H7 (cell line): ENCODE results near the gene HMGB3. TPM values are rescaled to one million over a fixed set of nuclear protein-coding genes. Genes with fewer than 3 reads are reported as not detected.

Source experiments
- DNase-seq: peaks from one replicate; pipeline ENCODE4 v3.0.0; 2012
- H3K27me3 ChIP-seq: 2 replicates; pipeline ENCODE4 v1.6.0; 2011; ENCODE audit warnings: mild to moderate bottlenecking, low read length; ENCODE audit not compliant: control insufficient read depth, insufficient read depth
- H3K36me3 ChIP-seq: replicated peaks from 2 replicates; pipeline ENCODE4 v1.5.1; 2011; ENCODE audit warnings: low read length; ENCODE audit not compliant: control insufficient read depth, insufficient read depth
- H3K4me3 ChIP-seq: 2 replicates; pipeline ENCODE4 v1.5.1; 2011; ENCODE audit warnings: low read depth, mild to moderate bottlenecking, control low read depth, low read length, moderate library complexity; ENCODE audit not compliant: insufficient read depth
- total RNA-seq: library from RNA; depleted of rRNA; stranded (reverse); fragments of >200 nt; shearing (Covaris generic); gene quantifications from 2 replicates; pipeline ENCODE4 v1.2.3, GENCODE V29; 2014

Gene HMGB3
- total RNA-seq, 1 experiment from 2014 or later = 304 TPM

DNA sequence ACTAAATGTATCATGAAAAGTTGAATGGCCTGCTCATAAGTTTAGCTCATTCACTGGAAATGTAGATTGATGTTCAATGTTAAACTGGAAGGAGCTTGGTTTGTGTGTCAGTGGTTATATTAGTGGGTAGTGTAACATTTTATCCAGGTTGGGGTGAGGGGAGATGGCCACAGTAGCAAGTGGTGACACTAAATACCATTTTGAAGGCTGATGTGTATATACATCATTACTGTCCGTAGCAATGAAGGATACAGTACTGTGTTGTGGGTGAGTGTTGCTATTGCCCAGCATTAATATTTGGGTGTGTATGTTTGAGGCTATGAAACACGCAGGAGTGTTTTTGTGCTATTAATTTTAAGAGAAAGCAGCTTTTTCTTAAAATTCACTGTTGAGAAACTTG is 6.3 kb downstream of the HMGB3 start:
- Histone ChIP-seq H3K27me3 (no peaks in the 10 kb centered on the region), H3K4me3 (no peak overlapping the region), H3K36me3 (peaks cover 15% of the 10 kb centered on the region)
- DNase-seq = no peak

- H3K4me3 ChIP-seq = no peak overlapping the region
- H3K27me3 ChIP-seq = no peaks in the 10 kb centered on the region
- H3K36me3 ChIP-seq = peaks cover 11% of the 10 kb centered on the region
- peak; percentile 52 for DNase-seq
These were observed 7.8 kb downstream of the HMGB3 start for GRCh38 chrX:150990910-150991309.

GRCh38 chrX:151000861-151001331 is 17.8 kb downstream of the HMGB3 start:
- H3K4me3 ChIP-seq = no peak overlapping the region
- no peaks in the 10 kb centered on the region for H3K27me3 ChIP-seq
- H3K36me3 ChIP-seq = no peaks in the 10 kb centered on the region
- no peak for DNase-seq

- Histone ChIP-seq H3K27me3 (no peaks in the 10 kb centered on the region), H3K36me3 (no peaks in the 10 kb centered on the region), H3K4me3 (no peak overlapping the region)
- DNase-seq = peak; percentile 43
These were observed 20.9 kb downstream of the HMGB3 start for GRCh38 chrX:151004085-151004484.

DNA sequence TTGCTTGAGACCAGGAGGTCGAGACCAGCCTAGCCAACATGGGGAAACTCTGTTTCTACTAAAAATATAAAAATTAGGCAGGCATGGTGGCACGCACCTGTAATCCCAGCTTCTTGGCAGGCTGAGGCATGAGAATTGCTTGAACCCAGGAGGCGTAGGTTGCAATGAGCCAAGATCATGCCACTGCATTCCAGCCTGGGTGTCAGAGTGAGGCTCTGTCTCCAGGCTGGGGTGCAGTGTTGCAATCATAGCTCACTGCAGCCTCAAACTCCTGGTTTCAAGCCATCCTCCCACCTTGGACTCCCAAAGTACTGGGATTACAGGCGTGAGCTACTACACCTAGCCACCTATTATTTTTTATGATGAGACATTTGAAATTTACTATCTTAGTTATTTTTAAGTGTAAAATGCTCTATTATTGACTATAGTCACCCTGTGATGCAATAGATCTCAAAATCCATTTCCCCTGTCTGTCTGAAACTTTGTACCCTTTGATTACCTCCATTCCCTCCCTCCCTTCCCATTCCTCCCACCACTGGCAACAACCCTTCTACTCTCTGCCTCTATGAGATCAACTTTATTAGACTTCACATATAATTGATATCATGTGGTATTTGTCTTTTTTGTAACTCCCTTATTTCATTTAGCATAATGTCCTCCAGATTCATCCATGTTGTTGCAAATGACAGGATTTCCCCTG is 23.4 kb downstream of the HMGB3 start:
- H3K27me3 ChIP-seq = no peaks in the 10 kb centered on the region

DNA sequence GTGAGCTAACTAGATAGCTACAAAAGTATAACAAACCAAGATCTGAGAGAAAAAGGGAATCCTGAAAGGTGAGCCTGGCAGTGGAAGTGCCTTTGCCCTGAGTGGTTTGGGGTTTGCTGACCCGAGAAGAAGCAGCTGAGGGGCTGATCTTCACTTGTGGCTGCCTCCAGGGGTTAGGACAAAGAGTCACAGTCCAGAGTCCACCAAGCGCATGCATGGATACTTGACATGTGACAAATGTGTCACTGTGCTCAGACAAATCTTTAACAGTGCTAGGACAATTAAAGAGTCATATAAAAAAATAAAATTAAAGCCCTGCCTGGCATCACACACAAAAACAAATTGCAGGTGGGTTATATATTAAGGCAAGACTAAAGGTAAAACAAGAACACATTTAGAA is 26.4 kb downstream of the HMGB3 start:
- no peak for DNase-seq
- Histone ChIP-seq H3K36me3 (no peaks in the 10 kb centered on the region), H3K4me3 (no peak overlapping the region), H3K27me3 (no peaks in the 10 kb centered on the region)

More for the DNA sequence above, 23.4 kb downstream of the HMGB3 start:
- DNase-seq = no peak
- Histone ChIP-seq H3K4me3 (no peak overlapping the region), H3K36me3 (no peaks in the 10 kb centered on the region)

DNA sequence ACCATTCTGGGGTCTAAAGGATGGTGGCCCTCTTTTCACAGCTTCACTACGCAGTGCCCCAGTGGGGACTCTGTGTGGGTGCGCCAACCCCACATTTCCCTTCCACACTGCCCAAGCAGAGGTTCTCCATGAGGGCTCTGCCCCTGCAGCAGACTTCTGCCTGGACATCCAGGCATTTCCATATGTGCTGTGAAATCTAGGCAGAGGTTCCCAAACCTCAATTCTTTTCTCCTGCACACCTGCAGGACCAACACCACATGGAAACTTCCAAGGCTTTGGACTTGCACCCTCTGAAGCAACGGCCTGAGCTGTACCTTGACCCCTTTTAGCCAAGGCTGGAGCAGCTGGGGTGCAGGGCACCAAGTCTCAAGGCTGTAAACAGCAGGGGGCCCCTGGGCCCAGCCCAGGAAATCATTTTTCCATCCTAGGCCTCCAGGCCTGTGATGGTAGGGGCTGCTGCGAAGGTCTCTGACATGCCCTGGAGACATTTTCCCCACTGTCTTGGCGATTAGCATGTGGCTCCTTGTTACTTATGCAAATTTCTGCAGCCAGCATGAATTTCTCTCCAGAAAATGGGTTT is 30.1 kb downstream of the HMGB3 start:
- Histone ChIP-seq H3K36me3 (no peaks in the 10 kb centered on the region), H3K27me3 (no peaks in the 10 kb centered on the region), H3K4me3 (no peak overlapping the region)
- no peak for DNase-seq

GRCh38 chrX:151015684-151016083 is 32.5 kb downstream of the HMGB3 start:
- DNase-seq = no peak
- H3K27me3 ChIP-seq = no peaks in the 10 kb centered on the region
- no peaks in the 10 kb centered on the region for H3K36me3 ChIP-seq
- H3K4me3 ChIP-seq = no peak overlapping the region

DNA sequence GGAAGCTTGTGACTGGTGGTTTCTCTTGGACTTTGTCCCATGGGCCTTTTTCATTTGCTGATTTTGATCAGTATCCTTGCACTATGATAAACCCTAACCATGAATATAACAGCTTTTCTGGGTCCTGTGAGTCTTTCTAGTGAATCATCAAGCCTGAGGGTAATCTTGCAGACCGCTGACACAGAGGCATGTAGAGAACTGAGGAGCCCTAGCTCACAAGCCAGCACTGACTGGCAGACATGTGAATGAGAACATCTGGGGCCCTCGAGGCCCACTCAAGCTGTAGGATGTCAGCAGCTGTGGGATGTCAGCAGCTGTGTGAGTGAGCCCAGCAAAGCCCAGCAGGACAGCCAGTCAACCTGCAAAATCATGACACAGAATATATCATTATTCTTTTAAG is 36.7 kb downstream of the HMGB3 start:
- H3K27me3 ChIP-seq = no peaks in the 10 kb centered on the region
- H3K4me3 ChIP-seq = no peak overlapping the region
- DNase-seq = no peak
- no peaks in the 10 kb centered on the region for H3K36me3 ChIP-seq

GRCh38 chrX:151030845-151031244 is 47.7 kb downstream of the HMGB3 start:
- Histone ChIP-seq H3K36me3 (no peaks in the 10 kb centered on the region), H3K27me3 (no peaks in the 10 kb centered on the region; the same call in 1 of the 2 replicates), H3K4me3 (no peak overlapping the region)
- DNase-seq = no peak

DNA sequence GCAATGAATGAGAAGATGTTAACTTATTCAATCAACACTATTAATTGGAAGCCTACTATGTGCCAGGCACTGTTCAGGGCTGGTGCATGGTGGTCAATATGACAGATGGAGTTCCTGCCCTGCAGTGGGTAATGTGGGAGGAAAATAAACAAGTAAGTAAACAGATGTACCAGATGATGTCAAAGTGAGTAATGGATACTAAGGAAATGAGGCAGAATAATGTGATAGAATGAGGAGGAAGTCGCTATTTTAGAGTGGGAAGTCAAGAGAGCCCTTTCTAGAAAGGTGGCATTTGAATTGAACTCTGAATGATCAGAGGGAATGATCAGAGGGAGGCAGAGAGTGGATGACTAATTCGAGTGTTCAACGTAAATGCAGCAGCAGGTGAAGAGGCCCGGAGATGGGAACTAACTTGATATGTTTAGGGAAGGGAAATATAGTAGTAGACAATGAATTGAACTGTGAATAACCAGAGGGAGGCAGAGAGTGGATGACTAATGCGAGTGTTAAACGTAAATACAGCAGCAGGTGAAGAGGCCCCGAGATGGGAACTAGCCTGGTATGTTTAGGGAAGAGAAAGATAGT is 48.3 kb downstream of the HMGB3 start:
- no peak for DNase-seq
- H3K36me3 ChIP-seq = no peaks in the 10 kb centered on the region
- no peaks in the 10 kb centered on the region; the same call in 1 of the 2 replicates for H3K27me3 ChIP-seq
- H3K4me3 ChIP-seq = no peak overlapping the region

- no peak for DNase-seq
- no peaks in the 10 kb centered on the region for H3K36me3 ChIP-seq
- H3K27me3 ChIP-seq = no peaks in the 10 kb centered on the region
- no peak overlapping the region for H3K4me3 ChIP-seq
These were observed 56.2 kb downstream of the HMGB3 start for GRCh38 chrX:151039351-151039750.
